Gastroesophageal sphincter (tissue), 4 donors: ENCODE data around the gene MYO1D. TPM values are rescaled to one million over a fixed set of nuclear protein-coding genes. Genes with fewer than 3 reads are reported as not detected.

Experiments used
- ATAC-seq: fragments of 150-250 bp; one replicate; pipeline ENCODE4 v1.9.1; 2016; ENCODE audit warnings: mild to moderate bottlenecking, moderate library complexity
- H3K27ac ChIP-seq, 4 donors: fragments of 200-600 bp; sonication (generic) in 3 of 4; 1 replicate in 3 of 4; 2 replicates in 1 of 4; pipeline ENCODE4 v1.5.1; 2016 to 2019
- H3K27me3 ChIP-seq: fragments of 200-600 bp; sonication (generic); one replicate; pipeline ENCODE4 v1.5.1; 2019
- H3K36me3 ChIP-seq, 2 donors: fragments of 200-600 bp; sonication (generic); one replicate each; pipeline ENCODE4 v1.5.1; 2019; ENCODE audit warnings: control low read depth in 1 of 2
- H3K4me1 ChIP-seq, 3 donors: fragments of 200-600 bp; sonication (generic); 1 replicate in 2 of 3; 2 replicates in 1 of 3; pipeline ENCODE4 v1.5.1; 2016 to 2019; ENCODE audit warnings: control low read depth in 2 of 3
- H3K4me3 ChIP-seq, 2 donors: fragments of 200-600 bp; sonication (generic); one replicate each; pipeline ENCODE4 v1.5.1; 2019; ENCODE audit warnings: mild to moderate bottlenecking in 1 of 2, moderate library complexity in 1 of 2
- H3K9me3 ChIP-seq, 3 donors: fragments of 200-600 bp; sonication (generic); one replicate each; pipeline ENCODE4 v1.5.1; 2017 to 2019; ENCODE audit warnings: control low read depth in 2 of 3
- CTCF ChIP-seq, 4 experiments: fragments of 200-600 bp in 2 of 4; fragments of 450-650 bp in 2 of 4; sonication (generic) in 1 of 4; IDR thresholded peaks; one replicate each; pipeline ENCODE4 v1.5.1; 2017 to 2019; ENCODE audit warnings: antibody characterized with exemption in 4 of 4, mild to moderate bottlenecking in 2 of 4, moderate library complexity in 2 of 4
- EP300 ChIP-seq: sonication (generic); formaldehyde crosslinking; IDR thresholded peaks from one replicate; pipeline ENCODE4 v1.6.1; 2017; ENCODE audit warnings: antibody characterized with exemption, mild to moderate bottlenecking
- POLR2A ChIP-seq, 2 donors: fragments of 450-650 bp; IDR thresholded peaks; one replicate each; pipeline ENCODE4 v1.6.1; 2017; ENCODE audit warnings: antibody characterized with exemption in 2 of 2, mild to moderate bottlenecking in 2 of 2, moderate library complexity in 1 of 2
- POLR2AphosphoS5 ChIP-seq: sonication (generic); formaldehyde crosslinking; IDR thresholded peaks from one replicate; pipeline ENCODE4 v1.6.1; 2017; ENCODE audit warnings: antibody characterized with exemption
- WGBS, 2 donors: methylation state at CpG; one replicate each; pipeline ENCODE4 v1.1.5; 2018; ENCODE audit warnings: low coverage in 1 of 2; 5-methylcytosine and 5-hydroxymethylcytosine counted together
- total RNA-seq, 4 donors: library from RNA; depleted of rRNA; stranded (reverse); fragments of >200 nt; gene quantifications; one replicate each; pipeline ENCODE4 v1.1.0, GENCODE V29; 2016

The MYO1D gene
- total RNA-seq, 4 donors from 2014 or later, result 28.2 to 63.5 (median 47.2) TPM

- H3K36me3 ChIP-seq, result no peaks in the 10 kb centered on the region
- no peak overlapping the region for H3K4me3 ChIP-seq
- ATAC-seq, result peak; percentile 73
- H3K4me1 ChIP-seq, result peaks cover 0 to 29% (median 5%) of the 10 kb centered on the region in 3 donors
- peak; percentile 87 for TF ChIP-seq POLR2AphosphoS5
- no peak for TF ChIP-seq CTCF (IDR thresholded peaks at IDR 0.05)
- no peaks in the 10 kb centered on the region for H3K9me3 ChIP-seq
- H3K27ac ChIP-seq, result peak overlapping the region in 3 of 4 donors; percentile 46 to 58 (median 54)
- WGBS, 2 donors, result 6 to 22% methylated on average over 3 of the region's 3 CpGs
- no peaks in the 10 kb centered on the region for H3K27me3 ChIP-seq
These were observed 6.8 kb downstream of the MYO1D start for GRCh38 chr17:32870027-32870670.

- ATAC-seq, result no peak
- Histone ChIP-seq H3K4me3 (no peak overlapping the region), H3K4me1 (peaks cover 0 to 28% (median 5%) of the 10 kb centered on the region in 3 donors), H3K27ac (peak overlapping the region; percentile 30 to 58 (median 44)), H3K9me3 (no peaks in the 10 kb centered on the region), H3K36me3 (no peaks in the 10 kb centered on the region), H3K27me3 (no peaks in the 10 kb centered on the region)
- 50 to 76% methylated on average over 1 to 6 of the region's 6 CpGs for WGBS, 2 donors
- no peak for TF ChIP-seq POLR2AphosphoS5
- TF ChIP-seq CTCF (IDR thresholded peaks at IDR 0.05), result no peak
- TF ChIP-seq POLR2A (IDR thresholded peaks at IDR 0.05), result no peak
- no peak for TF ChIP-seq EP300
These were observed 7.4 kb downstream of the MYO1D start for GRCh38 chr17:32869345-32870026.

GRCh38 chr17:32865141-32865540 lies 11.8 kb downstream of the MYO1D start:
- Histone ChIP-seq H3K4me3 (no peak overlapping the region), H3K27ac (no peak overlapping the region), H3K36me3 (no peaks in the 10 kb centered on the region), H3K4me1 (peaks cover 0 to 13% (median 0%) of the 10 kb centered on the region in 3 donors), H3K27me3 (no peaks in the 10 kb centered on the region), H3K9me3 (no peaks in the 10 kb centered on the region)
- ATAC-seq, result no peak
- 91 to 97% methylated on average over 4 of the region's 4 CpGs for WGBS, 2 donors
- no peak for TF ChIP-seq CTCF (IDR thresholded peaks at IDR 0.05)
- TF ChIP-seq EP300, result no peak
- TF ChIP-seq POLR2AphosphoS5, result no peak

- no peak for ATAC-seq
- H3K4me1 ChIP-seq, result no peaks in the 10 kb centered on the region
- 74 to 79% methylated on average over 1 of the region's 1 CpG for WGBS, 2 donors
These were observed 13.4 kb downstream of the MYO1D start for GRCh38 chr17:32863559-32863958.

More at GRCh38 chr17:32863559-32863958, 13.4 kb downstream of the MYO1D start:
- H3K36me3 ChIP-seq, result no peaks in the 10 kb centered on the region
- TF ChIP-seq POLR2A (IDR thresholded peaks at IDR 0.05), result no peak
- no peak for TF ChIP-seq CTCF (IDR thresholded peaks at IDR 0.05)
- TF ChIP-seq POLR2AphosphoS5, result no peak
- no peak for TF ChIP-seq EP300
- H3K27me3 ChIP-seq, result no peaks in the 10 kb centered on the region
- H3K4me3 ChIP-seq, result no peak overlapping the region
- H3K9me3 ChIP-seq, result no peaks in the 10 kb centered on the region
- no peak overlapping the region for H3K27ac ChIP-seq
